Astrocyte (in vitro differentiated cells and primary cell): ENCODE results near the gene GRID2.

ENCODE experiments used
- EZH2 ChIP-seq: IDR thresholded peaks from 2 replicates; pipeline ENCODE4 v1.6.1; 2012; ENCODE audit warnings: mild to moderate bottlenecking, low read length, inconsistent platforms; ENCODE audit not compliant: insufficient read depth
- TF ChIP-seq, protein P1 (sequence below): IDR thresholded peaks from 2 replicates; pipeline ENCODE4 v1.5.1; 2011; ENCODE audit warnings: low read depth, mild to moderate bottlenecking, inconsistent platforms, low read length, moderate library complexity; ENCODE audit not compliant: insufficient read depth

DNA sequence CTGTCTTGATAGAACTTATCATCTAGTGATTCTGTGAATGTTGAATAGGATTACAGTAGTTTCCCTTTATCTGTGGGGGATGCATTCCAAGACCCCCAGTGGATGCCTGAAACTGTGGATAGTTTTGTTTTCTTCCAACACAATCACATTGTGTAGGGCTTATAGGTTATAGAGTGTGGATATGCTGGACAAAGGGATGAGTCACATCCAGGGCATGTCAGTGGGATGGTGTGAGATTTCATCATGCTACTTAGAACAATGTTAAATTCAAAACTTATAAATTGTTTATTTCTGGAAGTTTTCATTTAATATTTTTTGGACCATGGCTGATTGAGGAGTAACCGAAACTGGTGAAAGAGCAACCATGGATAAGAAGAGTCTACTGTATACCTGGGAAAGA is 1092.5 kb downstream of the GRID2 start:
- TF ChIP-seq, protein P1, sequence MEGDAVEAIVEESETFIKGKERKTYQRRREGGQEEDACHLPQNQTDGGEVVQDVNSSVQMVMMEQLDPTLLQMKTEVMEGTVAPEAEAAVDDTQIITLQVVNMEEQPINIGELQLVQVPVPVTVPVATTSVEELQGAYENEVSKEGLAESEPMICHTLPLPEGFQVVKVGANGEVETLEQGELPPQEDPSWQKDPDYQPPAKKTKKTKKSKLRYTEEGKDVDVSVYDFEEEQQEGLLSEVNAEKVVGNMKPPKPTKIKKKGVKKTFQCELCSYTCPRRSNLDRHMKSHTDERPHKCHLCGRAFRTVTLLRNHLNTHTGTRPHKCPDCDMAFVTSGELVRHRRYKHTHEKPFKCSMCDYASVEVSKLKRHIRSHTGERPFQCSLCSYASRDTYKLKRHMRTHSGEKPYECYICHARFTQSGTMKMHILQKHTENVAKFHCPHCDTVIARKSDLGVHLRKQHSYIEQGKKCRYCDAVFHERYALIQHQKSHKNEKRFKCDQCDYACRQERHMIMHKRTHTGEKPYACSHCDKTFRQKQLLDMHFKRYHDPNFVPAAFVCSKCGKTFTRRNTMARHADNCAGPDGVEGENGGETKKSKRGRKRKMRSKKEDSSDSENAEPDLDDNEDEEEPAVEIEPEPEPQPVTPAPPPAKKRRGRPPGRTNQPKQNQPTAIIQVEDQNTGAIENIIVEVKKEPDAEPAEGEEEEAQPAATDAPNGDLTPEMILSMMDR, result no peak
- TF ChIP-seq EZH2, result no peak
